ENCODE results near the gene ARHGAP21.

DNA sequence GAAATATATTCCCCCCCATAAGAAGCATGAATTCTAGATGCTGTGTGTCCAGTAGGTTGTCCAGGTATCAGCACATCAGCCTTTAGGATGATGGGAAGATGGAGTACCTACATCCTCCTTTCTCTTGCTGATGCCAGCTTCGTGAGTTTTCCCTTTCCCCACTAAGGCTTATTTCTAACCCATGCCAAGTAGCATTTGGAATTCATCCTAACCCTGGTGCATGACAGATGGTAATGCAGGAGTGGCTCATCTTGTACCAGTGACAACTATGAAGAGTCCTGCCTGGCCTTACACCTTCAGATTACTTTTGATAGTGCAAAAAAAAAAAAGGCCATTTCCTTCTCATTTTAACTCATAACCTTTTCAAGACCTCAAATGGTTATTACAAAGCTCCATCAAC, 58.7 kb downstream of the ARHGAP21 start:
- no peak for TF ChIP-seq CTCF (IDR thresholded peaks at IDR 0.05; ENCODE audit: low read depth, low read length, poor library complexity, severe bottlenecking)
- no peak for TF ChIP-seq EZH2phosphoT487 (IDR thresholded peaks at IDR 0.05; ENCODE audit: borderline replicate concordance, low read length)

Data from DOHH2 (cell line).